Measurements from ENCODE around the gene FBXW11. TPM values are rescaled to one million over a fixed set of nuclear protein-coding genes. Genes with fewer than 3 reads are reported as not detected.
"Not testable (repeated sequence)": the region's sequence is repeated elsewhere in the genome, so short reads cannot be mapped to it uniquely, and the experiment has no call there.

The FBXW11 gene
- polyA plus RNA-seq, 1 donor (not counting 4 experiments of a cell fraction or from before 2014, with no cell fraction given): 48.4 TPM

- dilution Hi-C loops (cut with MboI; ENCODE audit: extremely low pct_ligation_motif_present, low sequenced_read_pairs): no loop called here
- Histone ChIP-seq H3K9me1 (ENCODE audit: control insufficient read depth, extremely low read depth, insufficient read depth, low read length) (no peaks in the 10 kb centered on the region), H4K20me1 (ENCODE audit: control insufficient read depth, extremely low read depth, insufficient read depth, low read length) (peaks cover 8% of the 10 kb centered on the region), H3K4me3 (ENCODE audit: control insufficient read depth in 2 of 3, extremely low read depth in 1 of 3, insufficient read depth in 2 of 3, low read depth in 1 of 3, low read length in 3 of 3) (no peak overlapping the region), H3K9me3 (ENCODE audit: control insufficient read depth, low read depth, low read length) (no peaks in the 10 kb centered on the region), H3K27ac (ENCODE audit: control insufficient read depth, insufficient read depth, low read length) (no peak overlapping the region), H3K4me2 (ENCODE audit: control insufficient read depth, extremely low read depth, insufficient read depth, low read depth, low read length) (no peak overlapping the region), H3K9ac (ENCODE audit: control insufficient read depth, extremely low read depth, insufficient read depth, low read length) (no peak overlapping the region), H3K27me3 (ENCODE audit: control insufficient read depth, extremely low read depth, insufficient read depth, low read length) (no peaks in the 10 kb centered on the region), H3K36me3 (ENCODE audit: control insufficient read depth in 2 of 2, extremely low read depth in 1 of 2, insufficient read depth in 2 of 2, low read length in 2 of 2) (no peaks in the 10 kb centered on the region), H3K79me2 (ENCODE audit: control insufficient read depth, insufficient read depth, low read length) (peaks cover 72% of the 10 kb centered on the region), H3K4me1 (ENCODE audit: control insufficient read depth, extremely low read depth, insufficient read depth, low read length) (peaks cover 11% of the 10 kb centered on the region), H2AFZ (ENCODE audit: control insufficient read depth, low read length) (no peak overlapping the region)
- FAIRE-seq: no peak
- TF ChIP-seq CTCF (optimal IDR thresholded peaks at IDR 0.05 in 1 of 3, IDR thresholded peaks at IDR 0.05 in 1 of 3, conservative IDR thresholded peaks at IDR 0.05 in 1 of 3; ENCODE audit: extremely low read depth in 1 of 3, insufficient read depth in 2 of 3, low read length in 3 of 3): no peak
- no peak for TF ChIP-seq EZH2 (IDR thresholded peaks at IDR 0.05; ENCODE audit: low read length)
- no peak for DNase-seq (ENCODE audit: low read depth, low spot score)
These were observed 85.6 kb downstream of the FBXW11 start for GRCh38 chr5:171920765-171921391.

GRCh38 chr5:171915700-171916099, 90.7 kb downstream of the FBXW11 start:
- FAIRE-seq; H3K36me3 ChIP-seq (ENCODE audit: control insufficient read depth in 2 of 2, extremely low read depth in 1 of 2, insufficient read depth in 2 of 2, low read length in 2 of 2); H3K9me3 ChIP-seq (ENCODE audit: control insufficient read depth, low read depth, low read length); H3K27ac ChIP-seq (ENCODE audit: control insufficient read depth, insufficient read depth, low read length); DNase-seq (ENCODE audit: low read depth, low spot score); H3K4me2 ChIP-seq (ENCODE audit: control insufficient read depth, extremely low read depth, insufficient read depth, low read depth, low read length); H3K9me1 ChIP-seq (ENCODE audit: control insufficient read depth, extremely low read depth, insufficient read depth, low read length); dilution Hi-C loops (cut with MboI; ENCODE audit: extremely low pct_ligation_motif_present, low sequenced_read_pairs); H3K4me1 ChIP-seq (ENCODE audit: control insufficient read depth, extremely low read depth, insufficient read depth, low read length); H3K27me3 ChIP-seq (ENCODE audit: control insufficient read depth, extremely low read depth, insufficient read depth, low read length); H2AFZ ChIP-seq (ENCODE audit: control insufficient read depth, low read length); H3K4me3 ChIP-seq (ENCODE audit: control insufficient read depth in 2 of 3, extremely low read depth in 1 of 3, insufficient read depth in 2 of 3, low read depth in 1 of 3, low read length in 3 of 3); H4K20me1 ChIP-seq (ENCODE audit: control insufficient read depth, extremely low read depth, insufficient read depth, low read length); H3K9ac ChIP-seq (ENCODE audit: control insufficient read depth, extremely low read depth, insufficient read depth, low read length): not testable (repeated sequence)
- H3K79me2 ChIP-seq (ENCODE audit: control insufficient read depth, insufficient read depth, low read length): peaks cover 67% of the 10 kb centered on the region

Data from keratinocyte (primary cell).